Adipocyte (in vitro differentiated cells): Measurements from ENCODE around the gene ZNF148.
"Not testable (repeated sequence)": the region's sequence is repeated elsewhere in the genome, so short reads cannot be mapped to it uniquely, and the experiment has no call there.

Source experiments
- DNase-seq: peaks from one replicate; pipeline ENCODE4 v3.0.0-alpha.2; 2015; ENCODE audit warnings: low read depth
- H3K27me3 ChIP-seq: replicated peaks from 2 replicates; pipeline ENCODE4 v1.7.0; 2013; ENCODE audit warnings: mild to moderate bottlenecking, low read length, moderate library complexity; ENCODE audit not compliant: control insufficient read depth, insufficient read depth
- H3K36me3 ChIP-seq: 2 replicates; pipeline ENCODE4 v1.7.0; 2013; ENCODE audit warnings: low read length, mild to moderate bottlenecking, moderate library complexity; ENCODE audit not compliant: control insufficient read depth, insufficient read depth, severe bottlenecking
- H3K4me1 ChIP-seq: 2 replicates; pipeline ENCODE4 v1.7.0; 2013; ENCODE audit warnings: mild to moderate bottlenecking, low read length, moderate library complexity; ENCODE audit not compliant: control insufficient read depth, insufficient read depth
- H3K4me3 ChIP-seq: 2 replicates; pipeline ENCODE4 v1.7.0; 2013; ENCODE audit warnings: mild to moderate bottlenecking, low read length, moderate library complexity
- H3K9ac ChIP-seq: 2 replicates; pipeline ENCODE4 v1.7.0; 2013; ENCODE audit warnings: mild to moderate bottlenecking, low read length, moderate library complexity
- H3K9me3 ChIP-seq: 2 replicates; pipeline ENCODE4 v1.7.0; 2013; ENCODE audit warnings: mild to moderate bottlenecking, low read length, moderate library complexity; ENCODE audit not compliant: control insufficient read depth

ZNF148 gene

GRCh38 chr3:125374996-125375941, at the start of gene ZNF148:
ZNF148 (minus strand) TSS chr3:125375325; CDS start chr3:125313640, 61,685 bp downstream.
- no peaks in the 10 kb centered on the region for H3K36me3 ChIP-seq
- H3K27me3 ChIP-seq, result no peaks in the 10 kb centered on the region
- peaks cover 20% of the 10 kb centered on the region for H3K4me1 ChIP-seq
- H3K9ac ChIP-seq, result peak within 1 kb of the TSS; percentile 96
- H3K9me3 ChIP-seq, result no peaks in the 10 kb centered on the region
- DNase-seq, result peak; percentile 95
- peak within 1 kb of the TSS; percentile 99 for H3K4me3 ChIP-seq

GRCh38 chr3:125418306-125418705, 43.2 kb upstream of the ZNF148 start:
- Histone ChIP-seq H3K27me3 (no peaks in the 10 kb centered on the region), H3K36me3 (no peaks in the 10 kb centered on the region), H3K4me1 (no peaks in the 10 kb centered on the region), H3K4me3 (no peak overlapping the region), H3K9me3 (no peaks in the 10 kb centered on the region), H3K9ac (no peak overlapping the region)
- DNase-seq, result peak; percentile 44

GRCh38 chr3:125416235-125416634, 41.1 kb upstream of the ZNF148 start:
- Histone ChIP-seq H3K4me3 (no peak overlapping the region), H3K4me1 (no peaks in the 10 kb centered on the region), H3K36me3 (no peaks in the 10 kb centered on the region), H3K27me3 (no peaks in the 10 kb centered on the region), H3K9ac (no peak overlapping the region), H3K9me3 (no peaks in the 10 kb centered on the region)
- no peak for DNase-seq

- Histone ChIP-seq H3K9me3 (no peaks in the 10 kb centered on the region), H3K4me3 (no peak overlapping the region), H3K4me1 (no peaks in the 10 kb centered on the region), H3K27me3 (peaks cover 1% of the 10 kb centered on the region), H3K36me3 (no peaks in the 10 kb centered on the region), H3K9ac (no peak overlapping the region)
- no peak for DNase-seq
Measured at GRCh38 chr3:125414669-125415068, 39.5 kb upstream of the ZNF148 start.

GRCh38 chr3:125410922-125411321, 35.8 kb upstream of the ZNF148 start:
- no peak overlapping the region for H3K9ac ChIP-seq
- H3K27me3 ChIP-seq, result peaks cover 9% of the 10 kb centered on the region
- no peaks in the 10 kb centered on the region for H3K36me3 ChIP-seq
- H3K4me1 ChIP-seq, result no peaks in the 10 kb centered on the region
- no peaks in the 10 kb centered on the region for H3K9me3 ChIP-seq
- no peak overlapping the region for H3K4me3 ChIP-seq
- DNase-seq, result no peak

- DNase-seq, result no peak
- Histone ChIP-seq H3K27me3 (peaks cover 9% of the 10 kb centered on the region), H3K4me1 (peaks cover 11% of the 10 kb centered on the region), H3K4me3 (no peak overlapping the region), H3K9me3 (no peaks in the 10 kb centered on the region), H3K36me3 (no peaks in the 10 kb centered on the region), H3K9ac (no peak overlapping the region)
Measured at GRCh38 chr3:125406070-125406469, 30.9 kb upstream of the ZNF148 start.

GRCh38 chr3:125405515-125405914, 30.4 kb upstream of the ZNF148 start:
- H3K4me3 ChIP-seq, H3K27me3 ChIP-seq, H3K9me3 ChIP-seq, DNase-seq, H3K9ac ChIP-seq, H3K36me3 ChIP-seq: not testable (repeated sequence)
- H3K4me1 ChIP-seq, result peaks cover 16% of the 10 kb centered on the region

- Histone ChIP-seq H3K4me1 (peaks cover 16% of the 10 kb centered on the region), H3K36me3 (no peaks in the 10 kb centered on the region), H3K4me3 (no peak overlapping the region), H3K9me3 (no peaks in the 10 kb centered on the region), H3K27me3 (no peaks in the 10 kb centered on the region), H3K9ac (no peak overlapping the region)
- DNase-seq, result peak; percentile 72
Measured at GRCh38 chr3:125403789-125404188, 28.7 kb upstream of the ZNF148 start.

GRCh38 chr3:125402639-125403038, 27.5 kb upstream of the ZNF148 start:
- no peak overlapping the region for H3K9ac ChIP-seq
- no peak for DNase-seq
- H3K36me3 ChIP-seq, result no peaks in the 10 kb centered on the region
- H3K4me3 ChIP-seq, result no peak overlapping the region
- H3K27me3 ChIP-seq, result no peaks in the 10 kb centered on the region
- peaks cover 16% of the 10 kb centered on the region for H3K4me1 ChIP-seq
- no peaks in the 10 kb centered on the region for H3K9me3 ChIP-seq

GRCh38 chr3:125401402-125401801, 26.3 kb upstream of the ZNF148 start:
- no peak overlapping the region for H3K4me3 ChIP-seq
- DNase-seq, result peak; percentile 54
- no peaks in the 10 kb centered on the region for H3K27me3 ChIP-seq
- no peaks in the 10 kb centered on the region for H3K9me3 ChIP-seq
- peaks cover 16% of the 10 kb centered on the region for H3K4me1 ChIP-seq
- no peak overlapping the region for H3K9ac ChIP-seq
- no peaks in the 10 kb centered on the region for H3K36me3 ChIP-seq

- Histone ChIP-seq H3K4me3 (no peak overlapping the region), H3K9me3 (no peaks in the 10 kb centered on the region), H3K4me1 (peaks cover 13% of the 10 kb centered on the region), H3K9ac (no peak overlapping the region), H3K36me3 (no peaks in the 10 kb centered on the region), H3K27me3 (no peaks in the 10 kb centered on the region)
- no peak for DNase-seq
Measured at GRCh38 chr3:125398952-125399351, 23.8 kb upstream of the ZNF148 start.
